HUES6 (cell line): ENCODE measurements around the gene GCHFR.

Experiments
- H3K27ac ChIP-seq: 2 replicates; pipeline ENCODE4 v1.7.0; 2013; ENCODE audit warnings: low read depth, mild to moderate bottlenecking, low read length, inconsistent platforms
- H3K27me3 ChIP-seq: 2 replicates; pipeline ENCODE4 v1.6.1; 2013; ENCODE audit warnings: low read length; ENCODE audit not compliant: control insufficient read depth, insufficient read depth
- H3K36me3 ChIP-seq: 2 replicates; pipeline ENCODE4 v1.6.1; 2013; ENCODE audit warnings: low read length; ENCODE audit not compliant: control insufficient read depth, insufficient read depth
- H3K4me1 ChIP-seq: 2 replicates; pipeline ENCODE4 v1.6.1; 2013; ENCODE audit warnings: low read length; ENCODE audit not compliant: control insufficient read depth, insufficient read depth
- H3K4me3 ChIP-seq: 2 replicates; pipeline ENCODE4 v1.5.1; 2013; ENCODE audit warnings: low read depth, low read length
- H3K9ac ChIP-seq: one replicate; pipeline ENCODE4 v1.6.1; 2013; ENCODE audit warnings: mild to moderate bottlenecking, low read length
- H3K9me3 ChIP-seq: 2 replicates; pipeline ENCODE4 v1.6.1; 2013; ENCODE audit warnings: low read depth, low read length; ENCODE audit not compliant: control insufficient read depth, insufficient read depth

Gene GCHFR

DNA sequence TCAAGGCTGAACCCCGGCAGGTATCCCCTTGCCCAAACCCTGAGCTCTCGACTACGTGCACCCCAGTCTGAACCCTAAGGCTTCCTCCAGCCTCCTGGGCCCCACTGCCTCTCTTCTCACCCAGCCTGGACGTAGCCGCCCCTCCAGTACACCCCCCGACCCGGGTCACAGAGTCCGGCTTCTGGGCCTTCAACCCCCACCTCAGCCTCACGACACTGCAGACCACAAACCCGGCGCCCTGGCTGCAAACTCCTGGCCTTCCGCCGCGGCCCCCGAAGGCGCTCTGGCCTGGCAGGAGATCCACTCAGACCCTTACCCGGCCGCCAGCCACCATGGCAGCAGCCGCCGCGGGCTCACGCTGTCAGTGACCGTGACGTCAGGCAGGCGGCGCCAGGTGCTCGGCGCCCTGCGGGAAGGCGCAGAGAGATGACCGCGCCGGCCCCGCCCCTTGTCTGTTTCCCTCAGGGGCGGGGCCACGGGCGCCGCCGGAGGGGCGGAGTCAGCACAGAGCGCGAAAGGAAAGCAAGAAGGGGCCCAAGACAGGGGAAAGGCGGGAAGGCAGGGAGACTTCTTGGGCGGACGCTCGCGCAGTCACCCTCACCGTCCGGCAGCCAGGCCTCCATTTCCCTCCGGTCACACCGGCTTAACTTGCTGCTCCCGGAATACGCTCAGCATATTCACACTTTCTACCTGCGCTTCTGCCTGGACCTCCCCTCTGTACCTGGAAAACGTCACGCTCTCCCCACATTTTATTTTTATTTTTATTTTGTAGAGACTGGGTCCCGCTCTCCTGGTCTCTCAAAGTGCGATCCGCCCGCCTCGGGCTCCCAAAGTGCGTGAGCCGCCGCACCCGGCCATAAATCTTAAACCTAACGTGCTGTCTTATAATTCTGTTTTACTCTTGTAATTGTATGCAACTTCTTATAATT, 8.7 kb upstream of the GCHFR start, which contains the start of gene RMDN3:
TSS of gene RMDN3 (minus strand) at position 372 of the 929 bp plus-strand sequence. CDS start 471 bp downstream, outside the sequence.
- peak within 1 kb of the TSS; percentile 98 for H3K4me3 ChIP-seq
- no peaks in the 10 kb centered on the region for H3K27me3 ChIP-seq
- peak within 1 kb of the TSS; percentile 84 for H3K9ac ChIP-seq
- H3K9me3 ChIP-seq, result no peaks in the 10 kb centered on the region
- peak within 1 kb of the TSS; percentile 92 for H3K27ac ChIP-seq
- peaks cover 6% of the 10 kb centered on the region; the same call in 1 of the 2 replicates for H3K4me1 ChIP-seq
- H3K36me3 ChIP-seq, result peaks cover 21% of the 10 kb centered on the region

DNA sequence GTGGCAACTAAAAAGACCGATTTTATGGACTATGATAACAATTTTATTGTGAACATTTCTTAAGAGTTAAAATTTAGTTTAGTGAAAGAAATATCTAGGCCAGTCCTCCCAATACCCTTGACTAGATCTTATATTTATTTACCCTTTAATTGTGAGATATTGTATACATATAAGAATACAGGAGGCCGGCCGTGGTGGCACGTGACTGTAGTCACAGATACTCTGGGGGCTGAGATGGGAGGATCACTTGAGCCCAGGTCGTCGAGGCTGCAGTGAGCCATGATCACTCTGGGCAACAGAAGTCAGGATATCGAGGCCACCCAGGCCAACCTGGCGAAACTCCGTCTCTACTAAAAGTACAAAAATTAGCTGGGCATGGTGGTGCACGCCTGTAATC, 8.1 kb upstream of the GCHFR start:
- Histone ChIP-seq H3K9ac (peak overlapping the region; percentile 84), H3K36me3 (peaks cover 15% of the 10 kb centered on the region), H3K27me3 (no peaks in the 10 kb centered on the region), H3K27ac (peak overlapping the region; percentile 92), H3K4me1 (peaks cover 6% of the 10 kb centered on the region; the same call in 1 of the 2 replicates), H3K4me3 (peak overlapping the region; percentile 98), H3K9me3 (no peaks in the 10 kb centered on the region)

DNA sequence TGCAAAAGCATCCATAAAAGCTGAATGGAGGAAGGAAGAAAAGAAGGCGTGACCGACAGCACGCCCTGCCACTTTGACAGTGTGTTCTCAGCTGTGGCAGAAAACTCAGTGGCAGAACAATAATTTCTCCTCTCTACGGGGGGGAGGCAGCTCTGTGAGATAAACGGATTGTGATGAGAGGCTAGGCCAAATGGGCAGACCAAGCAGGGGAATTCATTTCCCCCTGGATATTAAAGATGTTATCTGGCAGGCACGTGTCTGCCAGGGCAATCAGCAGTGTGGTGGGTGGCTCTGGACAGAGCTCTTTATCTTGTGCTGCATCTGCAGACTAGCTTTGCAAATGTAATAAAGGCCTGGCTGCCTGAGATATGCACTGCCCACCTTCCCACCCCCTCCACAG, 6.9 kb upstream of the GCHFR start:
- Histone ChIP-seq H3K4me1 (peaks cover 6% of the 10 kb centered on the region; the same call in 1 of the 2 replicates), H3K27me3 (no peaks in the 10 kb centered on the region), H3K9me3 (no peaks in the 10 kb centered on the region), H3K4me3 (no peak overlapping the region), H3K36me3 (peaks cover 4% of the 10 kb centered on the region), H3K27ac (no peak overlapping the region), H3K9ac (no peak overlapping the region)

DNA sequence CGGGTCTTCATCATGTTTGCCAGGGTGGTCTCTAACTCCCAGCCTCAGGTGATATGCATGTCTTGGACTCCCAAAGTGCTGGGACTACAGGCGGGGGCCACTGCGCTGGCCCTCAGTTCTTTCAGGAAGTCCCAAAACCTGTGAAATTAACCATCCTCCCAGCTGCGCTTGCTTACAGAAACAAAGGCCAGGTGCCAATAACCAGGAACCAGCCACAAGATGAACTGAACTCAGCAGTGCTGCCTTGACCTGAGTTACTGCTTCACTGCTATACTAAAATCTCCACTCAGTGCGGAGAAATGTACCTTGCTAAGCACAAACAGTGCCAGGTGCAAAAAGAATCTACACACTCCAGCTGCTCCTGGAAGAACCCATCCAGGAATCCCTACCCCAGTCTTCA, 3.9 kb upstream of the GCHFR start:
- peaks cover 18% of the 10 kb centered on the region for H3K4me1 ChIP-seq
- H3K27me3 ChIP-seq, result no peaks in the 10 kb centered on the region
- H3K36me3 ChIP-seq, result no peaks in the 10 kb centered on the region
- H3K27ac ChIP-seq, result no peak overlapping the region
- no peak overlapping the region for H3K4me3 ChIP-seq
- no peaks in the 10 kb centered on the region for H3K9me3 ChIP-seq
- H3K9ac ChIP-seq, result no peak overlapping the region

DNA sequence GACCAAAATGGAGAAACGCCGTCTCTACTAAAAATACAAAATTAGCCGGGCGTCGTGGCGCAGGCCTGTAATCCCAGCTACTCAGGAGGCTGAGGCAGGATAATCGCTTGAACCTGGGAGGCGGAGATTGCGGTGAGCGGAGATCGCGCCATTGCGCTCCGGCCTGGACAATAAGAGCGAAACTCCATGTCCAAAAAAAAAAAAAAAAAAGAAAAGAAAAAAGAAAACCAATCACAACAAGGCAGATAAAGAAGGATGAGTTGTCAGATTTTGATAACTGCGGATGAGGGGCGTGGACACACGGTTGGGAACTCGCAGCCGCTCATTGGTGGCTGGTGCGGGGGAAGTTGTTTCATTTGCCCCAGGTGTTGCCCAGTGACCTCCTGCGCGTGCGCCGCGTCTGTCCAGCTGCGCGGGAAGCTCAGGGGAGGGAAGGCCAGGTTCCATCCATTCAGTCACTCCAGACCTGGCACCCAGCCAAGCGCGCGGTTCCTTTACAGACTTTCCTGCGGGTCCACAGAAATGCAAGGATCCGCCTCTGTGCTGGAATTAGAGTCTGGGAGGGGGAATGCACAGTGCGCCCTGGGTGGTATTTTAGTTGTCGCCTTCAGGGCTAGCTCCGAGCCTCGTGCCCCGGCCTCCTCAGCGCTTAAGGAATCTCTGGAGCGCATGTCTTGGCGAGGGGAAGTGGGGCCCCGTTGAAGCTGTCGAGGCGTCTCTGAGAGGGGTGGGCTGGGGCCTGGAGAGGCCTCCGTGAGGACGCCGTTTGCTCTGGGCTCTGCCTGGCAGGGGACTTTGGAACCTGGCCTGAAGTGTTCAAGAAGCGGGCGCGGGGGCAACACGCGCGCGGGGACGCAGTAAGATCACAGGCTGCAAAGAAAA, 708 bp upstream of the GCHFR start:
- Histone ChIP-seq H3K9me3 (no peaks in the 10 kb centered on the region), H3K9ac (peak overlapping the region; percentile 76), H3K27me3 (no peaks in the 10 kb centered on the region), H3K4me1 (peaks cover 43% of the 10 kb centered on the region), H3K36me3 (peaks cover 11% of the 10 kb centered on the region; the same call in 1 of the 2 replicates), H3K27ac (peak overlapping the region; percentile 61; the same call in 1 of the 2 replicates), H3K4me3 (peak overlapping the region; percentile 94)

DNA sequence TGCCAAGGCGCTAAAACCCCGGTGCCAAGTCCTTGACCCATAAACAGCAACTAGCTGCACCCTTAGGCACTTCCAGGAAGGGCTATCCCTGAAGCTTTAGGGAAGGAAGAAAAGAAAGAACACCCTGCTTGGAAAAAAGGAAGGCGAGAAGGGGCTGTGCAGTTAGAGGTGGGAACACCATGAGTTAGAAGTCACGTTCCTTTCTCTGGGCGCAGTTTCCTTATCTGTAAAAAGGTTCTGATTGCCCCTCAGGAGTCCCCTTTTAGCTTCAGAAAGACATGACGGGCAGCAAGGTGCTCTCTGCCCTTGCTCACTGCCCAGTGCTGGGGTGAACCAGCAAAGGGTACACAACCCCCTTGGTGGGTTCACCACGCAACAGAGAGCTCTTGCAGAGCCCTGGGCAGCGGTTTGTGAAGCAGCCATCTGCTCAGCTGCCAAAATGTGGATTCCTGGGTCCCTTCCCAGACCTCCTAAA, 798 bp downstream of the GCHFR start:
- Histone ChIP-seq H3K4me3 (peak overlapping the region; percentile 94), H3K9me3 (no peaks in the 10 kb centered on the region), H3K36me3 (peaks cover 16% of the 10 kb centered on the region; the same call in 1 of the 2 replicates), H3K27me3 (no peaks in the 10 kb centered on the region), H3K27ac (no peak overlapping the region), H3K9ac (peak overlapping the region; percentile 76), H3K4me1 (peaks cover 48% of the 10 kb centered on the region)

DNA sequence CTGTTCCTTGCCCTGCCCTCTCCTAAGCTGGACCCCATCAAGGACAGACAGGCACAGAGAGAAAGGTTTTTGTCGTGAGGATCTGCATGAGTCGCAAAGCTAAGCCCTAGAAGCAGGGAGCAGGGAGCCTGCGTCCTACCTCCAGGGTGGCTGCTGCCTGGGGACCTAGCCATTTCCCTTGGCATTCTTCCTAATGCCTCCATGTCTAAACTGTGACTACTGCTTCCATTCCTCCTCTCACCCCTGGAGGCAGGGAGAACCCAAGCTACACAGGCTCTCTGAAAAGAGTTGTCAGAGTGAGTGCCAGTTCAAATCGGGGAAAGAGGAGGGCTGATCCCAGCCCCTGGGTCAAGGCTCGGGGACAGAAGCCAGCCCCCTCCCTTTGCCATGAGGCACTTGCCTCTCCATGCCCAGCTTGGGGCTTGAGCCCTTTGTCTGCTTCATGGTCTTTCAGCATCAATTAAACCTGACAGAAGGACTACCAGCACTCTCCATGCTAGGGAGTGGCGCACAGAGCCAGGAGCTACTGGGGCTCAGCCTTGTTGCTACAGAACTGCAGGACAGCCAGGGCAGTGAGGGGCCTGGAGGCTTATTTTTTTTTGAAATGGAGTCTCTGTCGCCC, 2.4 kb downstream of the GCHFR start:
- Histone ChIP-seq H3K4me3 (peak overlapping the region; percentile 94; the same call in 1 of the 2 replicates), H3K9ac (peak overlapping the region; percentile 16)

DNA sequence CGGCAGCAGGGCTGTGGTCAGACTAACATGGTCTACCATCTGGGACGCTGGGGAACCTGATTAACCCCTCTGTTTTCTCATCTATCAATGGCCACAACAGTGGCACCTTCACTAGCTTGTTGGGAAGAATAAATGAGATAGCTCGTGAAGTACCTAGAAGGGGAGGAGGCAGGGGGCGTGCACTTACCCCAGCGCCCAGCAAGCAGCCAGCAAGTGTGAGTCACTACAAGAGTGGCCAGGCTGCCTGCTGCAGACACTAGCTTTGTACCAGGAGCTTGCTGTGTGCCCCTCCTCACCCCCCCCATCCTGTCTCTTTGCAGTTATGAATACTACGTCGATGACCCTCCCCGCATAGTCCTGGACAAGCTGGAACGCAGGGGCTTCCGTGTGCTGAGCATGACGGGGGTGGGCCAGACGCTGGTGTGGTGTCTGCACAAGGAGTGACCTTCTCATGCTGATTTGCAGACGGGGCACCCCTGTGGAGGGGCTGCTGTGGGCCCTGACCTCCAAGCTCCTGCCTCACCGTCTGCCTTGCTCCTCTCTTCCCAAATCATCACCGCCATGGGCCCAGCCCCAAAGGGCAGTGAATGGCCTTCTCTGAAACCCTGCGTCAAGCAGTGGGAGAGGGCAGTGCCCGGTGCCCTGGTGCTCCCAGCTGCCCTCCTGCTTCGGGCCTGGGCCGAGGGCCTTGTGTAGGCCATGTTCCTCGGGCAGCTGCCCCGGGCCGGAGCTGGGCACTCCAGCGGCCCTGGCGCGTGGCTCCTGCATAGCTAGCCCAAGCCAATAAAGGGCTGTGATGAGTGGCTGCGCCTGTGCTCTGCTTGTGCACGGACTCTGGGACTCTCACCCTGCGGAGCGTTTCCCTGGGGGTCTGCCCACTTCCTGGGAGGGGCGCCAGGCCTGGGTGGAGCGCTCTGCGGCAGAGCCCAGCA, 3.3 kb downstream of the GCHFR start:
- Histone ChIP-seq H3K36me3 (peaks cover 19% of the 10 kb centered on the region; the same call in 1 of the 2 replicates), H3K4me3 (no peak overlapping the region; the same call in 1 of the 2 replicates), H3K4me1 (peaks cover 50% of the 10 kb centered on the region), H3K27me3 (no peaks in the 10 kb centered on the region), H3K9ac (no peak overlapping the region), H3K9me3 (no peaks in the 10 kb centered on the region), H3K27ac (peak overlapping the region; percentile 28; the same call in 1 of the 2 replicates)

More for the DNA sequence above, 2.4 kb downstream of the GCHFR start:
- Histone ChIP-seq H3K4me1 (peaks cover 50% of the 10 kb centered on the region), H3K9me3 (no peaks in the 10 kb centered on the region), H3K36me3 (peaks cover 16% of the 10 kb centered on the region; the same call in 1 of the 2 replicates), H3K27me3 (no peaks in the 10 kb centered on the region), H3K27ac (no peak overlapping the region)

DNA sequence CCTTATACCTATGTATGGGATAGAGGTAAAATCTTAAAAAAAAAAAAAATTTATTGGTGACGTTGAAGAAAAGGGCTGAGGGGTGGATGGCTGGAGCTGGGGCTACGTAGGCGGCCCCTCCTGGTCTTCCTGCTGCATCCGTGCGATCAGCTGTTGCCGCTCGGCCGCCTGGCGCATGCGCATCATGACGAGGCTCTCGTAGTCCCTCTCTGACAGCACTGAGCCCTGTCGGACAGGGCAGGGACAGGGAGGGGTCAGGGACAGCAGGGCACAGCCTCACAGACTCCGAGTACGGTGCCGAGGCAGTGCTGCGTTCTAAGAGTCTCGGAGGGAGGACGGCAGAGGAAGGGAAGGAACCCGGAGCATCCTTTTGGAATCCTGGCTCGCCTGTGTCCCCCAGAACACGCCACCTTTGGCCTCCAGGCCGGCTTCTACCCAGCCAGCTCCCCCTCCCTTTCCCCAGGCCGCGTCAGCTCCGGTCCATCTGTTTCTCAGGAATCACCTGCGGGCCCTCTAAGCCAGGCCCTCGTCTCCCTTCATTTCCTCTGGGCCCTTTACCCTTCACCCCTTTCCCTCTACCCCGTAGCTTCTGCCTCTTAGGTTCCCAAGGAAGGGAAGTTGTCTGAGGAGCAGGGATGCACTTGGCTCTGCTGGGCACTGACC, 4.1 kb downstream of the GCHFR start:
- Histone ChIP-seq H3K4me1 (peaks cover 50% of the 10 kb centered on the region), H3K36me3 (peaks cover 19% of the 10 kb centered on the region), H3K4me3 (no peak overlapping the region), H3K9ac (no peak overlapping the region), H3K9me3 (no peaks in the 10 kb centered on the region), H3K27ac (no peak overlapping the region; the same call in 1 of the 2 replicates), H3K27me3 (no peaks in the 10 kb centered on the region)
